Suprapubic skin (tissue), 4 donors: ENCODE data around the gene SHROOM3.

Source experiments
- CTCF ChIP-seq, 2 donors: fragments of 200-600 bp in 1 of 2; fragments of 450-650 bp in 1 of 2; sonication (generic) in 1 of 2; IDR thresholded peaks; one replicate each; pipeline ENCODE4 v1.5.1; 2016 to 2019; ENCODE audit warnings: antibody characterized with exemption in 2 of 2, mild to moderate bottlenecking in 1 of 2, moderate library complexity in 1 of 2
- POLR2A ChIP-seq, 2 donors: fragments of 450-650 bp; IDR thresholded peaks; one replicate each; pipeline ENCODE4 v1.6.1; 2017; ENCODE audit warnings: antibody characterized with exemption in 2 of 2, mild to moderate bottlenecking in 2 of 2, moderate library complexity in 2 of 2
- POLR2AphosphoS5 ChIP-seq, 3 donors: sonication (generic); formaldehyde crosslinking; IDR thresholded peaks; one replicate each; pipeline ENCODE4 v1.6.1; 2017; ENCODE audit warnings: antibody characterized with exemption in 3 of 3

GRCh38 chr4:76702440-76703122, 267.6 kb downstream of the SHROOM3 start:
- TF ChIP-seq POLR2AphosphoS5 (IDR thresholded peaks at IDR 0.05) (no peak), CTCF (IDR thresholded peaks at IDR 0.05) (no peak), POLR2A (IDR thresholded peaks at IDR 0.05) (no peak)
